HepG2 (cell line): ENCODE results near the gene PIP5K1C. TPM values are rescaled to one million over a fixed set of nuclear protein-coding genes. Genes with fewer than 3 reads are reported as not detected.
A peak's percentile ranks its signal among the peaks of the same experiment; 100 is the strongest.

Source experiments
- ISX ChIP-seq: sonication (generic); formaldehyde crosslinking; conservative IDR thresholded peaks from 2 replicates; pipeline ENCODE4 v1.5.0; 2020; ENCODE audit warnings: missing genetic modification reagents
- KLF16 ChIP-seq, 2 experiments: sonication (generic) in 1 of 2; formaldehyde crosslinking in 1 of 2; IDR thresholded peaks; 2 replicates each; pipeline versions ENCODE4 v1.6.1 to v1.8.0; 2016 to 2023; ENCODE audit warnings: missing genetic modification reagents in 2 of 2, missing compliant biosample characterization in 1 of 2
- KMT2B ChIP-seq: IDR thresholded peaks from 2 replicates; pipeline ENCODE4 v1.6.1; 2016; ENCODE audit warnings: missing genetic modification reagents, missing compliant biosample characterization
- RXRA ChIP-seq: sonication (generic); formaldehyde crosslinking; IDR thresholded peaks from 2 replicates; pipeline ENCODE4 v1.5.1; 2020; ENCODE audit warnings: missing genetic modification reagents
- SRSF1 ChIP-seq: fragments of 200-400 bp; formaldehyde crosslinking; optimal IDR thresholded peaks from 2 replicates; pipeline ENCODE3; 2017; ENCODE audit warnings: mild to moderate bottlenecking, low read depth, low read length, moderate library complexity
- ZNF496 ChIP-seq: sonication (generic); formaldehyde crosslinking; IDR thresholded peaks from 2 replicates; pipeline ENCODE4 v1.8.1; 2023; ENCODE audit warnings: mild to moderate bottlenecking, moderate library complexity, missing genetic modification reagents; ENCODE audit not compliant: insufficient replicate concordance
- ZNF709 ChIP-seq: sonication (generic); formaldehyde crosslinking; IDR thresholded peaks from 2 replicates; pipeline ENCODE4 v1.5.0; 2020; ENCODE audit warnings: mild to moderate bottlenecking, missing genetic modification reagents
- polyA plus RNA-seq, 8 experiments: library from polyadenylated mRNA; depleted of rRNA in 3 of 8; stranded (reverse) in 7 of 8; unstranded in 1 of 8; fragments of >200 nt; fragmentation: Illumina TruSeq in 4 of 8; extraction: Trizol in 4 of 8; gene quantifications; 2 replicates each; pipeline versions ENCODE4 v1.2.1 to v1.2.3, GENCODE V29; 2011 to 2016; ENCODE audit warnings: low read depth in 4 of 8, missing spikeins in 1 of 8, mixed read lengths in 1 of 8; ENCODE audit not compliant: insufficient read depth in 1 of 8
- total RNA-seq, 5 experiments: library from RNA; depleted of rRNA; stranded (reverse); fragments of >200 nt; fragmentation: Illumina TruSeq; extraction: Trizol; gene quantifications; 2 replicates each; pipeline ENCODE4 v1.2.3, GENCODE V29; 2016; ENCODE audit warnings: low read depth in 1 of 5
- TF ChIP-seq, protein P1 (sequence below): sonication (generic); formaldehyde crosslinking; IDR thresholded peaks from 2 replicates; pipeline ENCODE4 v1.8.1; 2023; ENCODE audit warnings: mild to moderate bottlenecking, inconsistent platforms, moderate library complexity, missing genetic modification reagents, borderline replicate concordance
- TF ChIP-seq, protein P2 (sequence below): IDR thresholded peaks from 2 replicates; pipeline ENCODE4 v1.6.1; 2016; ENCODE audit warnings: low read depth, borderline replicate concordance
- TF ChIP-seq, protein P3 (sequence below): sonication (generic); formaldehyde crosslinking; IDR thresholded peaks from 2 replicates; pipeline ENCODE4 v1.4.0; 2020; ENCODE audit warnings: missing genetic modification reagents, low read depth, mild to moderate bottlenecking, borderline replicate concordance
- TF ChIP-seq, protein P4 (sequence below): sonication (generic); formaldehyde crosslinking; IDR thresholded peaks from 2 replicates; pipeline ENCODE4 v1.5.1; 2020; ENCODE audit warnings: missing genetic modification reagents, mild to moderate bottlenecking, borderline replicate concordance
- TF ChIP-seq, protein P5 (sequence below): sonication (generic); formaldehyde crosslinking; IDR thresholded peaks from 2 replicates; pipeline ENCODE4 v1.9.0; 2021; ENCODE audit warnings: missing genetic modification reagents, borderline replicate concordance
- TF ChIP-seq, protein P6 (sequence below): sonication (generic); formaldehyde crosslinking; IDR thresholded peaks from 2 replicates; pipeline ENCODE4 v1.8.1; 2022; ENCODE audit warnings: low read depth, mild to moderate bottlenecking, missing genetic modification reagents
- TF ChIP-seq, protein P7 (sequence below): sonication (generic); formaldehyde crosslinking; IDR thresholded peaks from 2 replicates; pipeline ENCODE4 v1.4.0; 2020; ENCODE audit warnings: missing genetic modification reagents

Gene PIP5K1C
- total and polyA plus RNA-seq, 2 of the 13 experiments (the other 11 are each of a cell fraction or from before 2014, with no cell fraction given), result 3.6 to 4.3 TPM

DNA sequence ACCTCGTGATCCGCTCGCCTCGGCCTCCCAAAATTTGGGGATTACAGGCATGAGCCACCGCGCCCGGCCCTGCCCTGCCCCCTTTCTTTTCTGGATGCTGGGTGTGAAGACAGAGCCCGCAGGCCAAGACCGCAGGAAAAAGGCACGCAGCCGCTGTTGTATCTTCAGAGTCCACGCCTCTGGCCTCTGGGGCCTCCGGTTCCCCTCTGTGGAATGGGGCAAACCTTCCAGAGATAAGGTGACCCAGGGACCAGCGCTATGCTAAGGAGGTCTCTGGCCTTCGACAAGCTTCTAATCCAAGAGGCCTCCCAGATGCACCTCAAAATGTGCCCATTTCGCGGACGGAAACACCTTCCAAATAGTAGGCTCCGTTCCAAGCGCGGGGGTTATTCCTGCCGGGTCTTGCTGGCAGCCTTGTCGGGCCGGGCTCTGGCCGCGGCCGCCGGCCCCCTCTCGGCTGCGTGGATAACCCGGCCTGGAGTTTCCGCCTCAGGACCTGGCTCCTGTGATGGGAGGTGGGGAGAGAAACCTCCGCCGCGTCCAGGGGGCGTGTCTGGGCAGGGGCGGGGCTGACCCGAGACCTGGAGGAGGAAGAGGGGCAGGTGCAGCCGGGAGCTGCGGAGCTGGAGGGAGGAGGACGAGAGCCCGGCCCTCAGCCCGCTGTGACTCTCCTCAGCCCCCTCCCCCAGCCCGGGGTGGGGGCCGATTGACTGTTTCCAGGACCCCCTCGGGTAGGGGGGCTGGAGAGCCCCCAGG is 21.0 kb upstream of the PIP5K1C start (continued):
- TF ChIP-seq, protein P1, sequence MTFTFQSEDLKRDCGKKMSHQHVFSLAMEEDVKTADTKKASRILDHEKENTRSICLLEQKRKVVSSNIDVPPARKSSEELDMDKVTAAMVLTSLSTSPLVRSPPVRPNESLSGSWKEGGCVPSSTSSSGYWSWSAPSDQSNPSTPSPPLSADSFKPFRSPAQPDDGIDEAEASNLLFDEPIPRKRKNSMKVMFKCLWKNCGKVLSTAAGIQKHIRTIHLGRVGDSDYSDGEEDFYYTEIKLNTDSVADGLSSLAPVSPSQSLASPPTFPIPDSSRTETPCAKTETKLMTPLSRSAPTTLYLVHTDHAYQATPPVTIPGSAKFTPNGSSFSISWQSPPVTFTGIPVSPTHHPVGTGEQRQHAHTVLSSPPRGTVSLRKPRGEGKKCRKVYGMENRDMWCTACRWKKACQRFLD (CRISPR knock-in tag), result 0 out of 2 replicates have a peak, but pooled peaks have one; percentile 41
- TF ChIP-seq ISX (CRISPR knock-in tag) (no peak), KLF16 (CRISPR knock-in tag; IDR thresholded peaks at IDR 0.05) (peak in 1 of 2 experiments; percentile 72; a peak in 1 of 4 replicates), RXRA (CRISPR knock-in tag) (peak; percentile 64), ZNF709 (CRISPR knock-in tag) (no peak), KMT2B (CRISPR knock-in tag) (no peak), ZNF496 (CRISPR knock-in tag) (no peak), SRSF1 (no peak)
- TF ChIP-seq, protein P2, sequence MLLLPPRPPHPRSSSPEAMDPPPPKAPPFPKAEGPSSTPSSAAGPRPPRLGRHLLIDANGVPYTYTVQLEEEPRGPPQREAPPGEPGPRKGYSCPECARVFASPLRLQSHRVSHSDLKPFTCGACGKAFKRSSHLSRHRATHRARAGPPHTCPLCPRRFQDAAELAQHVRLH (CRISPR knock-in tag), result peak; percentile 70; the same call in 1 of the 2 replicates
- TF ChIP-seq, protein P3, sequence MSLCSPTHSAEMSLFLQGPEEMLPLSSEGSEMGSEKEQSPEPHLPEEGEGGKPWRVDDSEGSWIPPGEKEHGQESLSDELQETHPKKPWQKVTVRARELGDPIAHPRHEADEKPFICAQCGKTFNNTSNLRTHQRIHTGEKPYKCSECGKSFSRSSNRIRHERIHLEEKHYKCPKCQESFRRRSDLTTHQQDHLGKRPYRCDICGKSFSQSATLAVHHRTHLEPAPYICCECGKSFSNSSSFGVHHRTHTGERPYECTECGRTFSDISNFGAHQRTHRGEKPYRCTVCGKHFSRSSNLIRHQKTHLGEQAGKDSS (CRISPR knock-in tag), result no peak; the same call in 1 of the 2 replicates
- TF ChIP-seq, protein P4, sequence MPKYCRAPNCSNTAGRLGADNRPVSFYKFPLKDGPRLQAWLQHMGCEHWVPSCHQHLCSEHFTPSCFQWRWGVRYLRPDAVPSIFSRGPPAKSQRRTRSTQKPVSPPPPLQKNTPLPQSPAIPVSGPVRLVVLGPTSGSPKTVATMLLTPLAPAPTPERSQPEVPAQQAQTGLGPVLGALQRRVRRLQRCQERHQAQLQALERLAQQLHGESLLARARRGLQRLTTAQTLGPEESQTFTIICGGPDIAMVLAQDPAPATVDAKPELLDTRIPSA (CRISPR knock-in tag), result no peak
- TF ChIP-seq, protein P5, sequence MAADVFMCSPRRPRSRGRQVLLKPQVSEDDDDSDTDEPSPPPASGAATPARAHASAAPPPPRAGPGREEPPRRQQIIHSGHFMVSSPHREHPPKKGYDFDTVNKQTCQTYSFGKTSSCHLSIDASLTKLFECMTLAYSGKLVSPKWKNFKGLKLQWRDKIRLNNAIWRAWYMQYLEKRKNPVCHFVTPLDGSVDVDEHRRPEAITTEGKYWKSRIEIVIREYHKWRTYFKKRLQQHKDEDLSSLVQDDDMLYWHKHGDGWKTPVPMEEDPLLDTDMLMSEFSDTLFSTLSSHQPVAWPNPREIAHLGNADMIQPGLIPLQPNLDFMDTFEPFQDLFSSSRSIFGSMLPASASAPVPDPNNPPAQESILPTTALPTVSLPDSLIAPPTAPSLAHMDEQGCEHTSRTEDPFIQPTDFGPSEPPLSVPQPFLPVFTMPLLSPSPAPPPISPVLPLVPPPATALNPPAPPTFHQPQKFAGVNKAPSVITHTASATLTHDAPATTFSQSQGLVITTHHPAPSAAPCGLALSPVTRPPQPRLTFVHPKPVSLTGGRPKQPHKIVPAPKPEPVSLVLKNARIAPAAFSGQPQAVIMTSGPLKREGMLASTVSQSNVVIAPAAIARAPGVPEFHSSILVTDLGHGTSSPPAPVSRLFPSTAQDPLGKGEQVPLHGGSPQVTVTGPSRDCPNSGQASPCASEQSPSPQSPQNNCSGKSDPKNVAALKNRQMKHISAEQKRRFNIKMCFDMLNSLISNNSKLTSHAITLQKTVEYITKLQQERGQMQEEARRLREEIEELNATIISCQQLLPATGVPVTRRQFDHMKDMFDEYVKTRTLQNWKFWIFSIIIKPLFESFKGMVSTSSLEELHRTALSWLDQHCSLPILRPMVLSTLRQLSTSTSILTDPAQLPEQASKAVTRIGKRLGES, result no peak
- TF ChIP-seq, protein P6, sequence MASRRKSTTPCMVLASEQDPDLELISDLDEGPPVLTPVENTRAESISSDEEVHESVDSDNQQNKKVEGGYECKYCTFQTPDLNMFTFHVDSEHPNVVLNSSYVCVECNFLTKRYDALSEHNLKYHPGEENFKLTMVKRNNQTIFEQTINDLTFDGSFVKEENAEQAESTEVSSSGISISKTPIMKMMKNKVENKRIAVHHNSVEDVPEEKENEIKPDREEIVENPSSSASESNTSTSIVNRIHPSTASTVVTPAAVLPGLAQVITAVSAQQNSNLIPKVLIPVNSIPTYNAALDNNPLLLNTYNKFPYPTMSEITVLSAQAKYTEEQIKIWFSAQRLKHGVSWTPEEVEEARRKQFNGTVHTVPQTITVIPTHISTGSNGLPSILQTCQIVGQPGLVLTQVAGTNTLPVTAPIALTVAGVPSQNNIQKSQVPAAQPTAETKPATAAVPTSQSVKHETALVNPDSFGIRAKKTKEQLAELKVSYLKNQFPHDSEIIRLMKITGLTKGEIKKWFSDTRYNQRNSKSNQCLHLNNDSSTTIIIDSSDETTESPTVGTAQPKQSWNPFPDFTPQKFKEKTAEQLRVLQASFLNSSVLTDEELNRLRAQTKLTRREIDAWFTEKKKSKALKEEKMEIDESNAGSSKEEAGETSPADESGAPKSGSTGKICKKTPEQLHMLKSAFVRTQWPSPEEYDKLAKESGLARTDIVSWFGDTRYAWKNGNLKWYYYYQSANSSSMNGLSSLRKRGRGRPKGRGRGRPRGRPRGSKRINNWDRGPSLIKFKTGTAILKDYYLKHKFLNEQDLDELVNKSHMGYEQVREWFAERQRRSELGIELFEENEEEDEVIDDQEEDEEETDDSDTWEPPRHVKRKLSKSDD (CRISPR knock-in tag), result 0 out of 2 replicates have a peak, but pooled peaks have one; percentile 51
- TF ChIP-seq, protein P7, sequence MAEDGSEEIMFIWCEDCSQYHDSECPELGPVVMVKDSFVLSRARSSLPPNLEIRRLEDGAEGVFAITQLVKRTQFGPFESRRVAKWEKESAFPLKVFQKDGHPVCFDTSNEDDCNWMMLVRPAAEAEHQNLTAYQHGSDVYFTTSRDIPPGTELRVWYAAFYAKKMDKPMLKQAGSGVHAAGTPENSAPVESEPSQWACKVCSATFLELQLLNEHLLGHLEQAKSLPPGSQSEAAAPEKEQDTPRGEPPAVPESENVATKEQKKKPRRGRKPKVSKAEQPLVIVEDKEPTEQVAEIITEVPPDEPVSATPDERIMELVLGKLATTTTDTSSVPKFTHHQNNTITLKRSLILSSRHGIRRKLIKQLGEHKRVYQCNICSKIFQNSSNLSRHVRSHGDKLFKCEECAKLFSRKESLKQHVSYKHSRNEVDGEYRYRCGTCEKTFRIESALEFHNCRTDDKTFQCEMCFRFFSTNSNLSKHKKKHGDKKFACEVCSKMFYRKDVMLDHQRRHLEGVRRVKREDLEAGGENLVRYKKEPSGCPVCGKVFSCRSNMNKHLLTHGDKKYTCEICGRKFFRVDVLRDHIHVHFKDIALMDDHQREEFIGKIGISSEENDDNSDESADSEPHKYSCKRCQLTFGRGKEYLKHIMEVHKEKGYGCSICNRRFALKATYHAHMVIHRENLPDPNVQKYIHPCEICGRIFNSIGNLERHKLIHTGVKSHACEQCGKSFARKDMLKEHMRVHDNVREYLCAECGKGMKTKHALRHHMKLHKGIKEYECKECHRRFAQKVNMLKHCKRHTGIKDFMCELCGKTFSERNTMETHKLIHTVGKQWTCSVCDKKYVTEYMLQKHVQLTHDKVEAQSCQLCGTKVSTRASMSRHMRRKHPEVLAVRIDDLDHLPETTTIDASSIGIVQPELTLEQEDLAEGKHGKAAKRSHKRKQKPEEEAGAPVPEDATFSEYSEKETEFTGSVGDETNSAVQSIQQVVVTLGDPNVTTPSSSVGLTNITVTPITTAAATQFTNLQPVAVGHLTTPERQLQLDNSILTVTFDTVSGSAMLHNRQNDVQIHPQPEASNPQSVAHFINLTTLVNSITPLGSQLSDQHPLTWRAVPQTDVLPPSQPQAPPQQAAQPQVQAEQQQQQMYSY (CRISPR knock-in tag), result peak; percentile 100
